Renal cortical epithelial cell (primary cell): ENCODE measurements around the gene ZSCAN12. TPM values are rescaled to one million over a fixed set of nuclear protein-coding genes. Genes with fewer than 3 reads are reported as not detected.

Source experiments
- total RNA-seq: library from RNA; depleted of rRNA; stranded (reverse); fragments of >200 nt; gene quantifications from 2 replicates; pipeline ENCODE4 v1.2.3, GENCODE V29; 2014

ZSCAN12 gene
- total RNA-seq, 1 donor from 2014 or later = 12.8 TPM

Other genes starting within 250 kb of the ZSCAN12 start
- gene ZSCAN9, start 174.5 kb downstream of the ZSCAN12 start, total RNA-seq = 16.3 and 23.7 TPM in 2 replicates
- 6.1 and 8.1 TPM in 2 replicates for gene ZKSCAN4, start 147.5 kb downstream of the ZSCAN12 start, total RNA-seq
- gene NKAPL, start 140.4 kb downstream of the ZSCAN12 start, total RNA-seq = 0.15 and 0.17 TPM in 2 replicates
- 10.1 and 27.0 TPM in 2 replicates for gene ZSCAN26, start 132.6 kb downstream of the ZSCAN12 start, total RNA-seq
- gene PGBD1, start 118.2 kb downstream of the ZSCAN12 start, total RNA-seq = 5.7 and 7.6 TPM in 2 replicates
- gene ZSCAN31, start 63.6 kb downstream of the ZSCAN12 start, total RNA-seq = 3.3 and 10.8 TPM in 2 replicates
- gene ZKSCAN3, start 49.8 kb downstream of the ZSCAN12 start, total RNA-seq = 3.6 and 11.3 TPM in 2 replicates
- gene ZSCAN23, start 43.7 kb upstream of the ZSCAN12 start, total RNA-seq = 1.9 and 10.0 TPM in 2 replicates
- not detected in 2 replicates for gene GPX6, start 116.0 kb upstream of the ZSCAN12 start, total RNA-seq
- gene GPX5, start 126.1 kb upstream of the ZSCAN12 start, total RNA-seq = not detected in 2 replicates